ENCODE results near the gene SELENOT. TPM values are rescaled to one million over a fixed set of nuclear protein-coding genes. Genes with fewer than 3 reads are reported as not detected.

SELENOT gene
- total and polyA plus RNA-seq, 2 donors (not counting 1 experiment from before 2014, with no cell fraction given): 76.7 to 143 TPM

DNA sequence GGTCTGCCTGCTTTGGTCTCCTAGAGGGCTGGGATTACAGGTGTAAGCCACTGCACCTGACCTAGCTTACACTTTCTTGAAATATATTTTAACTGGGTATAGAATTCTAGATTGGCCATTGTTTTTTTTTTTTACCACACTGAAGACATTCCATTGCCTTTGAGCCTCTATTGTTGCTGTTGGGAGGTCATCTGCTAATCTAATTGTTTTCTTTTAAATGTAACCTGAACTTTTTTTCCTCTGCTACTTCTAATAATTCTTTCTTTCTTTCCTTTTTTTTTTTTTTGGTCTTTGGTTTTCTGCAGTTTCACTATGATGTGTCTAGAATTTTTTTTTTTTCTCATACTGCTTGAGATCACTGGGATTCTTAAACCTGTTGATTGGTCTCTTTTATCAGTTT is 72.5 kb downstream of the SELENOT start:
- no peak for TF ChIP-seq EZH2 (IDR thresholded peaks at IDR 0.05; ENCODE audit: borderline replicate concordance, insufficient read depth, low read depth, low read length, poor library complexity, severe bottlenecking)
- TF ChIP-seq, protein P1, sequence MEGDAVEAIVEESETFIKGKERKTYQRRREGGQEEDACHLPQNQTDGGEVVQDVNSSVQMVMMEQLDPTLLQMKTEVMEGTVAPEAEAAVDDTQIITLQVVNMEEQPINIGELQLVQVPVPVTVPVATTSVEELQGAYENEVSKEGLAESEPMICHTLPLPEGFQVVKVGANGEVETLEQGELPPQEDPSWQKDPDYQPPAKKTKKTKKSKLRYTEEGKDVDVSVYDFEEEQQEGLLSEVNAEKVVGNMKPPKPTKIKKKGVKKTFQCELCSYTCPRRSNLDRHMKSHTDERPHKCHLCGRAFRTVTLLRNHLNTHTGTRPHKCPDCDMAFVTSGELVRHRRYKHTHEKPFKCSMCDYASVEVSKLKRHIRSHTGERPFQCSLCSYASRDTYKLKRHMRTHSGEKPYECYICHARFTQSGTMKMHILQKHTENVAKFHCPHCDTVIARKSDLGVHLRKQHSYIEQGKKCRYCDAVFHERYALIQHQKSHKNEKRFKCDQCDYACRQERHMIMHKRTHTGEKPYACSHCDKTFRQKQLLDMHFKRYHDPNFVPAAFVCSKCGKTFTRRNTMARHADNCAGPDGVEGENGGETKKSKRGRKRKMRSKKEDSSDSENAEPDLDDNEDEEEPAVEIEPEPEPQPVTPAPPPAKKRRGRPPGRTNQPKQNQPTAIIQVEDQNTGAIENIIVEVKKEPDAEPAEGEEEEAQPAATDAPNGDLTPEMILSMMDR (IDR thresholded peaks at IDR 0.05): no peak
- no peaks in the 10 kb centered on the region for H3K79me2 ChIP-seq (ENCODE audit: control insufficient read depth, insufficient read depth, low read length)
- H3K9me3 ChIP-seq (ENCODE audit: control extremely low read depth in 1 of 3, control insufficient read depth in 2 of 3, insufficient read depth in 1 of 3, low read length in 2 of 3): peaks cover 1 to 22% (median 16%) of the 10 kb centered on the region in 3 donors
- H3K27me3 ChIP-seq (replicated peaks in 1 of 4; ENCODE audit: control extremely low read depth in 1 of 4, control insufficient read depth in 3 of 4, insufficient read depth in 4 of 4, low read length in 3 of 4): no peaks in the 10 kb centered on the region
- intact Hi-C loops (cut with micrococcal nuclease): no loop called here
- H3K27me3 Mint-ChIP-seq: no peaks in the 10 kb centered on the region
- no peak for ATAC-seq (ENCODE audit: low read depth)
- peaks cover 4% of the 10 kb centered on the region for H3K4me1 Mint-ChIP-seq
- no peak overlapping the region for H3K27ac Mint-ChIP-seq
- H4K20me1 ChIP-seq (ENCODE audit: control insufficient read depth, insufficient read depth, low read length, poor library complexity, severe bottlenecking): no peaks in the 10 kb centered on the region
- DNase-seq: no peak
- ChIA-PET CTCF (interaction anchor here (1.4 kb wide), 1 partner anchor 110 kb away, joined by 3 read pairs; no protein-coding TSS in a partner anchor), POLR2A (no interaction called here)
- no peak overlapping the region for H3K27ac ChIP-seq (ENCODE audit: low read length in 2 of 2)
- no peak overlapping the region for H3K4me3 ChIP-seq (ENCODE audit: control extremely low read depth in 1 of 5, extremely low read depth in 1 of 5, insufficient read depth in 1 of 5, low read depth in 2 of 5, low read length in 4 of 5)
- H3K9ac ChIP-seq (ENCODE audit: low read length): no peak overlapping the region
- peaks cover 5 to 10% of the 10 kb centered on the region in 2 donors for H3K4me1 ChIP-seq (ENCODE audit: control insufficient read depth in 2 of 2, insufficient read depth in 2 of 2, low read length in 2 of 2)
- H3K36me3 ChIP-seq (replicated peaks in 1 of 2; ENCODE audit: control extremely low read depth in 1 of 2, control insufficient read depth in 1 of 2, extremely low read depth in 1 of 2, insufficient read depth in 2 of 2, low read length in 1 of 2): no peaks in the 10 kb centered on the region
- H3K4me2 ChIP-seq (replicated peaks; ENCODE audit: low read depth, low read length, poor library complexity, severe bottlenecking): no peak overlapping the region
- no peak overlapping the region for H3K4me3 Mint-ChIP-seq
- H2AFZ ChIP-seq (ENCODE audit: insufficient read depth, low read depth, low read length, poor library complexity, severe bottlenecking): no peak overlapping the region
- H3K9me3 Mint-ChIP-seq (ENCODE audit: insufficient read depth): no peaks in the 10 kb centered on the region

Other genes with a start within 250 kb of the SELENOT start
- 45.9 and 48.5 TPM in 2 replicates for gene TSC22D2, start 195.0 kb upstream of the SELENOT start, total RNA-seq
- 17.2 and 26.9 TPM in 2 replicates for gene TSC22D2, start 195.0 kb upstream of the SELENOT start, polyA plus RNA-seq
- 78.0 and 84.6 TPM in 2 replicates for gene SERP1, start 56.8 kb upstream of the SELENOT start, total RNA-seq
- 114 and 197 TPM in 2 replicates for gene SERP1, start 56.8 kb upstream of the SELENOT start, polyA plus RNA-seq
- gene EIF2A, start 56.5 kb upstream of the SELENOT start, total RNA-seq: 78.8 and 83.1 TPM in 2 replicates
- gene EIF2A, start 56.5 kb upstream of the SELENOT start, polyA plus RNA-seq: 63.4 and 93.2 TPM in 2 replicates
- 0.44 TPM in 1 of 2 replicates, not detected in the other for gene ERICH6, start 100.6 kb downstream of the SELENOT start, total RNA-seq
- gene ERICH6, start 100.6 kb downstream of the SELENOT start, polyA plus RNA-seq: not detected in 2 replicates
- 22.3 and 22.5 TPM in 2 replicates for gene SIAH2, start 159.8 kb downstream of the SELENOT start, total RNA-seq
- gene SIAH2, start 159.8 kb downstream of the SELENOT start, polyA plus RNA-seq: 71.8 and 83.4 TPM in 2 replicates